CD14-positive monocyte (primary cell): ENCODE data around the gene SKOR1. TPM values are rescaled to one million over a fixed set of nuclear protein-coding genes. Genes with fewer than 3 reads are reported as not detected.

Experiments used
- DNase-seq, 3 donors: peaks; one replicate each; pipeline ENCODE4 v3.0.0-alpha.2; 2011 to 2022
- H2AFZ ChIP-seq: 2 replicates; pipeline ENCODE4 v1.6.0; 2012; ENCODE audit warnings: mild to moderate bottlenecking, low read depth, low read length, inconsistent platforms; ENCODE audit not compliant: insufficient read depth, poor library complexity, severe bottlenecking
- H3K27ac ChIP-seq, 2 donors: 1 replicate in 1 of 2; 2 replicates in 1 of 2; pipeline ENCODE4 v1.5.1; 2012 to 2013; ENCODE audit warnings: low read length in 2 of 2, control low read depth in 1 of 2, inconsistent platforms in 1 of 2, low read depth in 1 of 2, mild to moderate bottlenecking in 1 of 2
- H3K27me3 ChIP-seq, 2 donors: one replicate each; pipeline versions ENCODE4 v1.6.0 to v1.6.1; 2011 to 2013; ENCODE audit warnings: low read length in 2 of 2; ENCODE audit not compliant: control insufficient read depth in 2 of 2, insufficient read depth in 2 of 2
- H3K36me3 ChIP-seq, 2 donors: replicated peaks in 1 of 2; 1 replicate in 1 of 2; 2 replicates in 1 of 2; pipeline versions ENCODE4 v1.5.1 to v1.6.1; 2012 to 2013; ENCODE audit warnings: low read length in 2 of 2, control low read depth in 1 of 2, inconsistent platforms in 1 of 2, mild to moderate bottlenecking in 1 of 2; ENCODE audit not compliant: insufficient read depth in 2 of 2, control insufficient read depth in 1 of 2
- H3K4me1 ChIP-seq, 2 donors: 1 replicate in 1 of 2; 2 replicates in 1 of 2; pipeline versions ENCODE4 v1.5.1 to v1.6.1; 2012 to 2013; ENCODE audit warnings: low read length in 2 of 2, control low read depth in 1 of 2, inconsistent platforms in 1 of 2, mild to moderate bottlenecking in 1 of 2, moderate library complexity in 1 of 2; ENCODE audit not compliant: insufficient read depth in 2 of 2, control insufficient read depth in 1 of 2
- H3K4me2 ChIP-seq: replicated peaks from 2 replicates; pipeline ENCODE3; 2012; ENCODE audit warnings: low read length, moderate library complexity, mild to moderate bottlenecking; ENCODE audit not compliant: poor library complexity, severe bottlenecking; ENCODE audit errors: extremely low read depth
- H3K4me3 ChIP-seq, 3 experiments: fragments of 200-600 bp in 1 of 3; sonication (generic) in 1 of 3; replicated peaks in 1 of 3; 1 replicate in 2 of 3; 2 replicates in 1 of 3; pipeline ENCODE4 v1.5.1; 2011 to 2013; ENCODE audit warnings: low read length in 3 of 3, mild to moderate bottlenecking in 3 of 3, control low read depth in 2 of 3, low read depth in 2 of 3, inconsistent platforms in 1 of 3, moderate library complexity in 1 of 3
- H3K79me2 ChIP-seq: 2 replicates; pipeline ENCODE4 v1.6.0; 2012; ENCODE audit warnings: mild to moderate bottlenecking, control low read depth, inconsistent platforms, low read length, moderate library complexity; ENCODE audit not compliant: insufficient read depth
- H3K9ac ChIP-seq: 2 replicates; pipeline ENCODE4 v1.6.0; 2017; ENCODE audit warnings: low read length, mild to moderate bottlenecking; ENCODE audit not compliant: insufficient read depth, poor library complexity, severe bottlenecking
- H3K9me3 ChIP-seq, 2 donors: replicated peaks in 1 of 2; 1 replicate in 1 of 2; 2 replicates in 1 of 2; pipeline versions ENCODE4 v1.5.1 to v1.6.1; 2012 to 2013; ENCODE audit warnings: low read length in 2 of 2, control low read depth in 1 of 2; ENCODE audit not compliant: control insufficient read depth in 1 of 2, insufficient read depth in 1 of 2
- H4K20me1 ChIP-seq: 2 replicates; pipeline ENCODE4 v1.6.0; 2012; ENCODE audit warnings: mild to moderate bottlenecking, low read length, control low read depth, moderate library complexity; ENCODE audit not compliant: insufficient read depth
- H3K27ac Mint-ChIP-seq, 7 donors: one replicate each; pipeline ENCODE4 v1.8.0; 2020; ENCODE audit warnings: mild to moderate bottlenecking in 7 of 7, mixed read lengths in 7 of 7, moderate library complexity in 6 of 7, inconsistent platforms in 2 of 7
- H3K27me3 Mint-ChIP-seq, 3 donors: one replicate each; pipeline ENCODE4 v1.8.0; 2021 to 2022; ENCODE audit warnings: low read depth in 3 of 3, mild to moderate bottlenecking in 3 of 3, mixed read lengths in 3 of 3, moderate library complexity in 3 of 3, inconsistent platforms in 1 of 3
- H3K36me3 Mint-ChIP-seq, 2 donors: one replicate each; pipeline ENCODE4 v1.8.0; 2020; ENCODE audit warnings: mixed read lengths in 2 of 2, inconsistent platforms in 1 of 2, mild to moderate bottlenecking in 1 of 2
- H3K4me1 Mint-ChIP-seq: one replicate; pipeline ENCODE4 v1.8.0; 2020; ENCODE audit warnings: mild to moderate bottlenecking, mixed read lengths
- H3K4me3 Mint-ChIP-seq, 2 donors: one replicate each; pipeline ENCODE4 v1.8.0; 2020; ENCODE audit warnings: mild to moderate bottlenecking in 2 of 2, mixed read lengths in 2 of 2, moderate library complexity in 1 of 2
- H3K9me3 Mint-ChIP-seq, 7 donors: one replicate each; pipeline ENCODE4 v1.8.0; 2020 to 2022; ENCODE audit warnings: mixed read lengths in 7 of 7, mild to moderate bottlenecking in 6 of 7, moderate library complexity in 6 of 7, inconsistent platforms in 2 of 7
- WGBS: methylation state at CpG from one replicate; pipeline ENCODE4 v1.1.5; 2013; ENCODE audit warnings: missing lambda C conversion rate; ENCODE audit not compliant: insufficient coverage; 5-methylcytosine and 5-hydroxymethylcytosine counted together
- intact Hi-C, 2 donors: fragments of 100-400 bp; cut with micrococcal nuclease; formaldehyde crosslinking; loops; one replicate each; pipeline versions ENCODE4 v1.15.0 to v1.15.1; 2023
- polyA plus RNA-seq, 3 donors: library from polyadenylated mRNA; depleted of rRNA in 1 of 3; unstranded in 2 of 3; stranded (reverse) in 1 of 3; fragments of 300-500 nt in 2 of 3; fragments of >200 nt in 1 of 3; fragmentation: Illumina TruSeq in 2 of 3; gene quantifications; 1 replicate in 2 of 3; 2 replicates in 1 of 3; pipeline ENCODE4 v1.2.3, GENCODE V29; 2012 to 2021
- TF ChIP-seq, protein P1 (sequence below): fragments of 200-600 bp; IDR thresholded peaks from one replicate; pipeline ENCODE4 v1.8.0; 2022; ENCODE audit warnings: antibody characterized with exemption, mild to moderate bottlenecking

The SKOR1 gene
- polyA plus RNA-seq, 3 donors, result 0.23 TPM; not detected in 2

GRCh38 chr15:67794832-67795574 is 30.3 kb upstream of the SKOR1 start:
- H3K4me1 ChIP-seq, result no peaks in the 10 kb centered on the region
- peaks cover 0 to 8% of the 10 kb centered on the region in 2 donors for H3K36me3 ChIP-seq
- Mint-ChIP-seq H3K4me1 (no peaks in the 10 kb centered on the region), H3K36me3 (peaks cover 37 to 38% of the 10 kb centered on the region in 2 donors), H3K9me3 (peaks cover 4 to 14% (median 12%) of the 10 kb centered on the region in 7 donors), H3K4me3 (no peak overlapping the region), H3K27me3 (peaks cover 0 to 3% (median 0%) of the 10 kb centered on the region in 3 donors), H3K27ac (no peak overlapping the region)
- 100% methylated on average over 3 of the region's 4 CpGs for WGBS
- intact Hi-C loops, result no loop called here
- no peak overlapping the region for H3K27ac ChIP-seq
- H3K27me3 ChIP-seq, result no peaks in the 10 kb centered on the region
- H3K4me2 ChIP-seq, result no peak overlapping the region
- no peak overlapping the region for H3K9ac ChIP-seq
- no peaks in the 10 kb centered on the region for H3K79me2 ChIP-seq
- H4K20me1 ChIP-seq, result no peaks in the 10 kb centered on the region
- peaks cover 0 to 4% of the 10 kb centered on the region in 2 donors for H3K9me3 ChIP-seq
- no peak for DNase-seq
- TF ChIP-seq, protein P1, sequence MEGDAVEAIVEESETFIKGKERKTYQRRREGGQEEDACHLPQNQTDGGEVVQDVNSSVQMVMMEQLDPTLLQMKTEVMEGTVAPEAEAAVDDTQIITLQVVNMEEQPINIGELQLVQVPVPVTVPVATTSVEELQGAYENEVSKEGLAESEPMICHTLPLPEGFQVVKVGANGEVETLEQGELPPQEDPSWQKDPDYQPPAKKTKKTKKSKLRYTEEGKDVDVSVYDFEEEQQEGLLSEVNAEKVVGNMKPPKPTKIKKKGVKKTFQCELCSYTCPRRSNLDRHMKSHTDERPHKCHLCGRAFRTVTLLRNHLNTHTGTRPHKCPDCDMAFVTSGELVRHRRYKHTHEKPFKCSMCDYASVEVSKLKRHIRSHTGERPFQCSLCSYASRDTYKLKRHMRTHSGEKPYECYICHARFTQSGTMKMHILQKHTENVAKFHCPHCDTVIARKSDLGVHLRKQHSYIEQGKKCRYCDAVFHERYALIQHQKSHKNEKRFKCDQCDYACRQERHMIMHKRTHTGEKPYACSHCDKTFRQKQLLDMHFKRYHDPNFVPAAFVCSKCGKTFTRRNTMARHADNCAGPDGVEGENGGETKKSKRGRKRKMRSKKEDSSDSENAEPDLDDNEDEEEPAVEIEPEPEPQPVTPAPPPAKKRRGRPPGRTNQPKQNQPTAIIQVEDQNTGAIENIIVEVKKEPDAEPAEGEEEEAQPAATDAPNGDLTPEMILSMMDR, result no peak
- H2AFZ ChIP-seq, result no peak overlapping the region
- H3K4me3 ChIP-seq, result no peak overlapping the region

GRCh38 chr15:67796196-67797127 is 28.8 kb upstream of the SKOR1 start:
- H3K79me2 ChIP-seq, result no peaks in the 10 kb centered on the region
- peaks cover 4 to 14% (median 12%) of the 10 kb centered on the region in 7 donors for H3K9me3 Mint-ChIP-seq

More at GRCh38 chr15:67796196-67797127, 28.8 kb upstream of the SKOR1 start:
- no peak for DNase-seq
- Histone ChIP-seq H3K4me2 (no peak overlapping the region), H3K4me1 (no peaks in the 10 kb centered on the region), H3K4me3 (no peak overlapping the region), H4K20me1 (no peaks in the 10 kb centered on the region), H3K27me3 (no peaks in the 10 kb centered on the region), H3K9me3 (peaks cover 0 to 4% of the 10 kb centered on the region in 2 donors), H3K9ac (no peak overlapping the region), H2AFZ (no peak overlapping the region), H3K36me3 (peaks cover 0 to 4% of the 10 kb centered on the region in 2 donors), H3K27ac (no peak overlapping the region)
- peaks cover 0 to 3% (median 0%) of the 10 kb centered on the region in 3 donors for H3K27me3 Mint-ChIP-seq
- H3K4me1 Mint-ChIP-seq, result no peaks in the 10 kb centered on the region
- H3K4me3 Mint-ChIP-seq, result no peak overlapping the region
- TF ChIP-seq, protein P1, result no peak
- H3K27ac Mint-ChIP-seq, result peak overlapping the region in 2 of 7 donors; percentile 21 to 70
- peaks cover 29 to 34% of the 10 kb centered on the region in 2 donors for H3K36me3 Mint-ChIP-seq
- no CpG with 5 or more reads among the region's 4 CpGs for WGBS
- intact Hi-C loops, result no loop called here
